Fibroblast of mammary gland (primary cell): ENCODE data around the gene FIGN.

ENCODE experiments used
- DNase-seq: peaks from one replicate; pipeline ENCODE4 v3.0.0-alpha.2; 2010; ENCODE audit warnings: low read depth
- H3K4me3 ChIP-seq: 2 replicates; pipeline ENCODE4 v1.5.1; 2011; ENCODE audit warnings: low read depth, mild to moderate bottlenecking, low read length, moderate library complexity; ENCODE audit not compliant: control insufficient read depth
- CTCF ChIP-seq: conservative IDR thresholded peaks from 2 replicates; pipeline ENCODE4 v1.5.1; 2011; ENCODE audit warnings: low read depth, low read length, inconsistent platforms; ENCODE audit not compliant: control insufficient read depth, insufficient read depth

FIGN gene

GRCh38 chr2:163580757-163581156, 155.1 kb downstream of the FIGN start:
- TF ChIP-seq CTCF, result no peak

DNA sequence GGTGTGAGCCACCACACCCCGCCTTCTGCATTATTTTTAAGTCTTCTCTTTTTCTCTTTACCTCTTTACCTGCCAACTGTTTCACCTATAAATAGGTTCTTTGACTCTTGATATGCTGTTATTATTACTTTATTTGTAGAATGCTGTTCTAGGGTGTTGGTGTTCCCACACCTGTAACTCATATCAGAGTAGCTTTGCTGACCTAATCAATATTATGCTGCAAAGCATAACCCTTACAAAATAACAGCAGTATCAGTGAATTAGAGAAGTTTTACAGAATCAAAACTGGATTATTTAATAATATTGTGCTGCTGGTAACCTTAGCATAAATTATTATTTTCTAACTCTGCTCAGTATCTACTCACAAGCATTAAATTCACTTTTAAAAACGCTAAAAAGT, 161.5 kb downstream of the FIGN start:
- TF ChIP-seq CTCF, result no peak
- no peak overlapping the region for H3K4me3 ChIP-seq
- DNase-seq, result no peak

More at GRCh38 chr2:163580757-163581156, 155.1 kb downstream of the FIGN start:
- no peak for DNase-seq
- no peak overlapping the region for H3K4me3 ChIP-seq

GRCh38 chr2:163573652-163574051, 162.2 kb downstream of the FIGN start:
- no peak for TF ChIP-seq CTCF
- H3K4me3 ChIP-seq, result no peak overlapping the region
- no peak for DNase-seq

DNA sequence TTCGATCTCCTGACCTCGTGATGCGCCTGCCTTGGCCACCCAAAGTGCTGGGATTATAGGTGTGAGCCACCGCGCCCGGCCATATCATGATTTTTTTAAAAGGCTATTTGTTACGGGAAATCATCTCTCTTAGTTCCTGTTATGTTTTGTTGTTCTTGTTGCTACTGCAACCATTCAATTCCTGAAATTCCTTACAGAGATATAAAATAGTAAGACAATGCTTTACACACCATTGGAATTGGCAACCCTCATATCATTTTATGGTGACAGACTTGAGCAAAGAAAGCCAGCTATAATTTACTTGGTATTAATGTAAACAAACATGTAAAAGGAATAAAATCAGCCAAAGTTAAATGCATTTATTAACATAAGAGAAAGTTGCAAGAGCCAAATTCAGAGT, 163.0 kb downstream of the FIGN start:
- TF ChIP-seq CTCF, result no peak
- no peak overlapping the region for H3K4me3 ChIP-seq
- DNase-seq, result no peak

DNA sequence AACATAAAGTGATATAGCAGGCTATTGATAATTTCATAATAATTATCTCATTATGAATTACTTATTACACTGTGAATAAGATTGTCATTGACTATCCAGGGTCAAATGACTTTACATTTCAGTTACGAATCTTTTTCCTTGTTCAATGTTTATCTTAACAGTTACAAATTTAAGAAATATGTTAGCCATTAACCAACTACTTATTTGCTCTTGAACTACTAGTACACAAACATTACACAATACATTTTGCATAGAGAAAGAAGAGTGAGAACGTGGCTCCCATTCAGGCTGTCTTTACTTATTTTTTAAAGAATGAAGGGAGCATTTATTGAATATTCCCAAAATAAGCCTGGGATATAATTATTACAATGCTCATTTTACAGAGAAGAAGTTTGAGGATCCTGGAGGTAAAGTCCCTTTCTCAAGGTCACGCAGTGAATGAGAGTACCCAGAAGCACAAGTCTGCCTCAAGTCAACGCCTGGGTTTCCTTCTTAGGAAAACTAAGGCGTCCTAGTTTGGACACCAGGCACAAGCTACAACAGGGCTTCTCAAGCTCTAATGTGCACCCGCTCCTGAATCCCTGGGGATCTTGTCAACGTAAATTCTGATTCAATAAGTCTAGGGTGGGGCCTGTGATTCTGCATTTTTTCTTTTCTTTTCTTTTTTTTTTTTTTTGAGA, 164.2 kb downstream of the FIGN start:
- no peak for DNase-seq
- no peak overlapping the region for H3K4me3 ChIP-seq
- no peak for TF ChIP-seq CTCF

DNA sequence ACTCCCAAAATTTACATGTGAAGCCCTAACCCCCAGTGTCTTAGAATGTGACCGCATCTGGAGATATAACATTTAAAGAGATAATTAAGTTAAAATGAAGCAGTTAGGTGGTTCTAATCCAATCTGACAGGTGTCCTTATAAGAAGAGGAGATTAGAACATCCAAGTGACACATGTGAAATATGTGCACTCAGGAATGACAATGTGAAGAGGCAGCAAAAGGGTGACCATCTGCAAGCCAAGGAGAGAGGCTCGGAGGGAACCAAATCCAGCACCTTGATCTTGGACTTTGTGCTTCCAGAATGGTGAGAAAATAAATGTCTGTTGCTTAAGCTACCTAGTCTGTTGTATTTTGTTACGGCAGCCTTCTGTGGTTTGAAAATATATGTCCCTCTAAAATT, 165.4 kb downstream of the FIGN start:
- no peak overlapping the region for H3K4me3 ChIP-seq
- no peak for DNase-seq
- TF ChIP-seq CTCF, result no peak

GRCh38 chr2:163565192-163565591, 170.6 kb downstream of the FIGN start:
- no peak for TF ChIP-seq CTCF
- no peak overlapping the region for H3K4me3 ChIP-seq
- peak; percentile 6 for DNase-seq
